Tibial nerve (tissue), 3 donors: Measurements from ENCODE around the gene SEMA5A.

Experiments used
- CTCF ChIP-seq, 5 experiments: fragments of 200-600 bp in 3 of 5; fragments of 450-650 bp in 2 of 5; sonication (generic) in 3 of 5; IDR thresholded peaks; one replicate each; pipeline ENCODE4 v1.5.1; 2016 to 2019; ENCODE audit warnings: antibody characterized with exemption in 5 of 5, mild to moderate bottlenecking in 3 of 5, moderate library complexity in 2 of 5
- POLR2A ChIP-seq, 2 donors: fragments of 450-650 bp; IDR thresholded peaks; one replicate each; pipeline ENCODE4 v1.6.1; 2017; ENCODE audit warnings: antibody characterized with exemption in 2 of 2, mild to moderate bottlenecking in 2 of 2, moderate library complexity in 2 of 2

GRCh38 chr5:9512457-9512856, 33.4 kb downstream of the SEMA5A start:
- TF ChIP-seq CTCF (IDR thresholded peaks at IDR 0.05): no peak
- TF ChIP-seq POLR2A (IDR thresholded peaks at IDR 0.05): no peak
